ENCODE data around the gene KCNAB2.

The KCNAB2 gene

GRCh38 chr1:6150006-6150938, 104.6 kb downstream of the KCNAB2 start:
- DNase-seq (ENCODE audit: low read depth): no peak
